HG02588 (cell line): Measurements from ENCODE around the gene NSD1.

ENCODE experiments used
- ATAC-seq: cut with Tn5 transposase; IDR thresholded peaks from one replicate; pipeline ENCODE4 v1.9.1; 2021; ENCODE audit warnings: mild to moderate bottlenecking, moderate library complexity; ENCODE audit not compliant: unreplicated experiment

The NSD1 gene

DNA sequence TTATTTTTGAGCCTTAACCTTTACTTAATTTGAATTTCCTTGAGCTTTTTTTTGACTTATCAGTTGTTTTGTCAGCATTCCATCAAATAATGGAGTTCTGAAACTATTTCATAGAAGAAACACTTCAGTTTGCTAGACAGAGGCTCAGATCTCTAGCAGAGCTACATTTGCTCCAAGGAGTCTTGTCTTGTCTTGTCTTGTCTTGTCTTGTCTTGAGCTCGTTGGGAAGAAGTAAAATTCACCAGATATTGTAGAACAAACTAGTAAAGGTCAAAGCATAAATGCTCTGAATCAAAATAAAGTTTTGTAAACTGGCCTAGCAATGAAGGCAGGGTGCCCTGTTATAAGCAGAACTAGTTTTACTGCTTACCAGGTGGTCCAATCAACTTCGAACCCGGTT is 136.4 kb downstream of the NSD1 start:
- ATAC-seq, result no peak

DNA sequence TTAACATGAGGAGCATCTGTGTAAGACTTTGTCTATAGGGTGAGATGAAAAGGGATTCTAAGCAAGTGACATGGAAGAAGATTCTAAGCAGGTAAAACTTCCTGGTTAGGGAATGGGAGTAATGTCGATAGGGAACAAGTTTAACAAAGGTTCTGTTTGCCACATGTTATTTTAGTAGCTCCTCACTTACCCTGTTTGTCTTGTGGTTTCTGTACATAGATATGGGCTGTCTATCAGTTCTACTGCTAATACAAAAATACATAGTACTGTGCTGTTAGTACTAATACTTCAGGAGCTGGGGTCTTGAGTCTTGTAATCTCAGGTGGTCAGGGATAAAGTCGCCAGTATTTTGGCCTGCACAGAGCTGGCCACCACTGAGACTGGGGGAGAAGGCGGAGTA is 137.1 kb downstream of the NSD1 start:
- no peak for ATAC-seq

DNA sequence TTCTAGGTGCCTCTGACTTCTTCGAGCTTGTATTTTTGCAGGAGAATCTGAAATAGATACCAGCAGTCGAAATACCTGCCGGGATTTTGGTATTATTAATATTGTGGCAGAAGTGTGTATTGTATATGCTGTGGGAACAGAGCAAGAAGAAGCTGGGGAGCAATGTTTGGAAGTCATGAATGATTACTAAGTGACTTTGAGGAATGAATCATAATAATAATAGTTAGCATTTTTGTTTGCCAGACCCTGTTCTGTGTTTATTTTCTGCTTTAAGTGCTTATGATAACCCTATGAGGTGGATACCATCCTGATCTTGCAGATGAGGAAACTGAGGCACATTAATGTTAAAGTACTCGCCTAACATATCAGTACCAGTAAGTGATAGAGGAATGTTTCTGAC is 137.5 kb downstream of the NSD1 start:
- ATAC-seq, result no peak

DNA sequence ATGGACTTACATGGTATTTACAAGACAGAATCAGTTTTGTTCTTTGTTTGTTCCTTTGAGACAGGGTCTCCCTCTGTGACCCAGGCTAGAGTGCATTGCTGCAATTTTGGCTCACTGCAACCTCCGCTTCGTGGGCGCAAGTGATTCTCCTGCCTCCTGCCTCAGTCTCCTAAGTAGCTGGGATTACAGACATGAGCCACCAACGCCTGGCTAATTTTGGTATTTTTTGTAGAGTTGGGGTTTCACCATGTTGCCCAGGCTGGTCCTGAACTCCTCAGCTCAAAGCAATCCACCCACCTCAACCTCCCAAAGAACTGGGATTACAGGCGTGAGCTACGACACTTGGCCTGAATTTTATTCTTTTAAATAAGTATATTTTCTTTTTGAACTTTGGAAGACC is 142.3 kb downstream of the NSD1 start:
- ATAC-seq, result no peak

DNA sequence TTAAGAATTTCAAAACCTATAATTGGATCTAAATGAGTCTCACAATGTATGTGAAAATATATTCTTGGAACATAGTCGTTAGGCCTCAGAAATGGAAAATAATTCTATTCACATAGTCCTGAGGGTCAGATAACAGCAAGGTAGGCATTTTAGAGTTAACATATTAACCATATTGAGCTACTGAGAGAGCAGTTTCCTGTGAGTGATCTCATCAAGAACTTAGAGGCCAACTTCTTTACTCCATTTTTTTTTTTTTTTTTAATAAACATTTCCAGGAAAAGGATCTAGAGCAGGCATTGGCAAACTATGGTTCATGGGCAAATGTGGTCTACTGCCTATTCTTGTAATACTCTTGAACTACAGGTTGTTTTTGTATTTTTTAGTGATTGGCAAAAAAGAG is 143.3 kb downstream of the NSD1 start:
- no peak for ATAC-seq

DNA sequence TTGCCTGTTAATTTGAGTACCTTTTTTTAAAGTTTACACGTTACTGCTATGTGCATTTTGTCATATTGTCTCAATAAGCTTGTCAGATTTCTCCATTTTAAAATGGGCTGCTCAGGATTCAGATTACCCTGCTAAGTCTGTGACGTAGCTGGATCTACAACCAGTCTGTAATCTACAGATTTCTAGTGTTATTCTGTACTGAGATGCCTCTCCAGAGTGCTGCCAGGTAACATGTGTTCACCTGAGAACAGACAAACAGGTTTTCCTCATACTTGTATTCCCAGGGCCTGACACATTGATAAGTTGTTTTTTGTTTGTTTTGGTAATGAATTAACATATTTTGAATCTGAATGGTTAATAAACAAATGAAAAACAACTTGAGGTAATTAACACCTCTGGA is 154.6 kb downstream of the NSD1 start:
- no peak for ATAC-seq

DNA sequence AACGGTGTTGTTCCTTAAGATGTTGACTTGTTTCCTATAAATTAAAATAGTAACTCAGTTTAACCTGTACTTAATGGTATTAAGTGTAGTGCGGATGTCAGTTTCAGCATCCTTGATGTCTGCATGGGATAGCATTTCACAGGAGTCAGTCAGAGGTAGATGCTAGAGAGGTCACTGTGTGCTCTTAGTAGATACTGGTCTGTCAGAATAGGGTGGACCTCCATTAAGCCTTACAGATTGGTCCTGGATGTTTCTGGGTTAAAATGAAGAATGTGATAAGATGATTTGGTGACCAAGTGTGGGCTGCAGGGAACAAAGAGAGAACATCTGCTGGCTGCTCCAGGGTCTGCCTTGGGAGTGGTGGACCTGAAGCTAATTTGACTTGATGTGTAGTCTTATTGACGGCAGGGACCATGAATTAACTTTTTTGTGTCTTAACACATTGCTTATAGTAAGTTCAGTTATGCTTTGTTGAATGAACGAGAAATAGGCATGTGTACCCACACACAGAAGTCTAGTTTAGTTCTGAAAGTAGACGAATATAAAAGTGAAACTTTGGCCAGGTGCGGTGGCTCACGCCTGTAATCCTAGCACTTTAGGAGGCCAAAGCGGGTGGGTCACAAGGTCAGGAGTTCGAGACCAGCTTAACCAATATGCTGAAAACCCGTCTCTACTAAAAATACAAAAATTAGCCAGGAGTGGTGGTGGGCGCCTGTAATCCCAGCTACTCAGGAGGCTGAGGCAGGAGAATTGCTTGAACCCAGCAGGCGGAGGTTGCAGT is 157.4 kb downstream of the NSD1 start:
- no peak for ATAC-seq

DNA sequence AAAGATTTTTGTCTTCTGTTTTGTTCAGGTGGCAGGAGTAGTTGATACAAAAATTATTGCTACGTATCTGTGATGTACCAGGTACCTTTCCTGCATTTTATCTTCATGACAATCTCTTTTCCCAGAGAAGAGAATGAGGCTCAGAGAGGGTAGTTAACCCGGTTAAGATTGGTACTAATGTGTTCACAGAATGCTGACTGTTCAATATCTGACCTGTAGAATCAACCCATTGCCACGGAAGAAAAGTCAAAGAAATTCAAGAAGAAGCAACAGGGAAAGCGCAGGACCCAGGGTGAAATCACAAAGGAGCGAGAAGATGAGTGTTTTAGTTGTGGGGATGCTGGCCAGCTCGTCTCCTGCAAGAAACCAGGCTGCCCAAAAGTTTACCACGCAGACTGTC is 158.2 kb downstream of the NSD1 start:
- no peak for ATAC-seq

DNA sequence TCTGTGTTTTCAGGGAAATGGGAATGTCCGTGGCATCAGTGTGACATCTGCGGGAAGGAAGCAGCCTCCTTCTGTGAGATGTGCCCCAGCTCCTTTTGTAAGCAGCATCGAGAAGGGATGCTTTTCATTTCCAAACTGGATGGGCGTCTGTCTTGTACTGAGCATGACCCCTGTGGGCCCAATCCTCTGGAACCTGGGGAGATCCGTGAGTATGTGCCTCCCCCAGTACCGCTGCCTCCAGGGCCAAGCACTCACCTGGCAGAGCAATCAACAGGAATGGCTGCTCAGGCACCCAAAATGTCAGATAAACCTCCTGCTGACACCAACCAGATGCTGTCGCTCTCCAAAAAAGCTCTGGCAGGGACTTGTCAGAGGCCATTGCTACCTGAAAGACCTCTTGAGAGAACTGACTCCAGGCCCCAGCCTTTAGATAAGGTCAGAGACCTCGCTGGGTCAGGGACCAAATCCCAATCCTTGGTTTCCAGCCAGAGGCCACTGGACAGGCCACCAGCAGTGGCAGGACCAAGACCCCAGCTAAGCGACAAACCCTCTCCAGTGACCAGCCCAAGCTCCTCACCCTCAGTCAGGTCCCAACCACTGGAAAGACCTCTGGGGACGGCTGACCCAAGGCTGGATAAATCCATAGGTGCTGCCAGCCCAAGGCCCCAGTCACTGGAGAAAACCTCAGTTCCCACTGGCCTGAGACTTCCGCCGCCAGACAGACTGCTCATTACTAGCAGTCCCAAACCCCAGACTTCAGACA is 160.4 kb downstream of the NSD1 start:
- ATAC-seq, result no peak

DNA sequence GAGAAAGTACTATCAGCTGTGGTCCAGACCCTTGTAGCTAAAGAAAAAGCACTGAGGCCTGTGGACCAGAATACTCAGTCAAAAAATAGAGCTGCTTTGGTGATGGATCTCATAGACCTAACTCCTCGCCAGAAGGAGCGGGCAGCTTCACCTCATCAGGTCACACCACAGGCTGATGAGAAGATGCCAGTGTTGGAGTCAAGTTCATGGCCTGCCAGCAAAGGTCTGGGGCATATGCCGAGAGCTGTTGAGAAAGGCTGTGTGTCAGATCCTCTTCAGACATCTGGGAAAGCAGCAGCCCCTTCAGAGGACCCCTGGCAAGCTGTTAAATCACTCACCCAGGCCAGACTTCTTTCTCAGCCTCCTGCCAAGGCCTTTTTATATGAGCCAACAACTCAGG is 161.1 kb downstream of the NSD1 start:
- ATAC-seq, result no peak

DNA sequence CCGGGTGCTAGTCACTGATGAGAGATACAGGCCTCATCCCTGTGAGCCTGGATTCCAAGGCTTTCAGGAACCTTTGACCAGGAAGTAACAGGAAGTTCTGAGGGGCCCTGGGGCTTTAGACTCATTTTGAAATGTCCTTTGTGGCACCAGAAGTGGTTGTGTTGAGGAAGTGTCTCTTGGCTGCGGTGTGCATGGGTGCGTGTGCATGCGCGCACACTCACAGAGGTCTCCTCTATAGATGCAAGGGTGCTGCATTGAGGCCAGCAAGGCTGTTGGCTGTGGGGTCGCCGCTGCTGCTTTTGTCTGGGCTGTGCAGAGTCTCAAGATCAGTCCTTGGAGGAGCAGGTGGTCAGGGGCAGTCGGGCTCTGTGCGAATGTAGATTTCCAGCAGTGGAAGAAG is 162.4 kb downstream of the NSD1 start:
- no peak for ATAC-seq

DNA sequence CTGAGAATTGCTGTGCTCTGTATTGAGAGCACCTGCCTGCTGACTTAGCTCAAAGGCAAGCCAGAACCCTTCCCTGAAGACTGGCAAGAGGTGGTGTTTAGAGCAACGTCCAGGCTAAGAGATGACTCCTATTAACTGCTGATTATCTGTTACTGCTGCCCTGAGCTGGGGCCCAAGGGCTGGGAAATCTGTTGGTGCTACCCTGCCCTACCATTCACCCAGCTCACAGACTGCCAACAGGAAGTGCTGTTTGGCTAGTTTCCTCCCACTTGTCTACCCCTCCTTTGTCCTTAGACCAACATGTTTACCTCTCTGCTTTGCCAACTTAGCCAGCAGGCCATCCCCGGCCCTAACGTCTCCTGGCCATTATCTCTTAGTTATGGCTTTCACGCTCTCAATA is 163.0 kb downstream of the NSD1 start:
- ATAC-seq, result no peak

DNA sequence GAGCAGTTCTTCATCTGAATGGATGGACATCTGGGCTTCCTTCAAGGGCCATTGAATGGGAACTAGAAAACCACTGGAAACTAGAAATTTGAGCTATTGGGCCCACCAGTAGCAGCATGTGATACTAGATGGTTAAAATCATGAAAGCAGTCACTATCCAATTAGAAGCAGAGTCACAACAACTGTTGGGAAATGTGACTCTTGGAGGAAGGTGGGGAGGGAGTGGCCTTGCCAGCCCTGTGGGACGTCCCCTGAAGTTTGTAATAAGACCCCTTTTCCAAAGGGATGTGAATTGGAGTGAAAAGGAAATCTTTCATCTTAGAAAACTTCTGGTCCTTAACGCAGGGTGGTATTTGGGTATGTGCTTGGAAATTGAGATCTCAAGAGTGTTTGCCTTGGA is 164.3 kb downstream of the NSD1 start:
- no peak for ATAC-seq

DNA sequence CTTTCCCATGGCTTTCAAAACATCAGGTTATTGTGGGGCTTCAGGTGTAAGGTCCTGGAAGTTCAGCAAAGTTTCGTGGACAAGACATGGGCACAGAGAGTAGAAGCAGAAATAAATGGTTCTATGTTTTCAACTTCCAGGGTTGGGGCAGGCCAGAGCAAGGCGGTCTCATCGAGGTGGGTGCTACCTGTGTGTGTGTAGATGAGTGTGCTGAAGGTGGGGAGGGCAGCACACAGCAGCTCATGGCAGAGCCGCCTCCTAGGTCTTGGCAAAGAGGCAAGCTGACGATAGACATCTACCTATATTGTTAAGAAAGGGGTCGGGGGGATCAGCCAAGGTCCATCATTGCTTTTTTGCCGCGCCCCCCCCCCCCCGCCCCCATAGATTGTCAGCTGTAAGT is 166.1 kb downstream of the NSD1 start:
- ATAC-seq, result no peak

DNA sequence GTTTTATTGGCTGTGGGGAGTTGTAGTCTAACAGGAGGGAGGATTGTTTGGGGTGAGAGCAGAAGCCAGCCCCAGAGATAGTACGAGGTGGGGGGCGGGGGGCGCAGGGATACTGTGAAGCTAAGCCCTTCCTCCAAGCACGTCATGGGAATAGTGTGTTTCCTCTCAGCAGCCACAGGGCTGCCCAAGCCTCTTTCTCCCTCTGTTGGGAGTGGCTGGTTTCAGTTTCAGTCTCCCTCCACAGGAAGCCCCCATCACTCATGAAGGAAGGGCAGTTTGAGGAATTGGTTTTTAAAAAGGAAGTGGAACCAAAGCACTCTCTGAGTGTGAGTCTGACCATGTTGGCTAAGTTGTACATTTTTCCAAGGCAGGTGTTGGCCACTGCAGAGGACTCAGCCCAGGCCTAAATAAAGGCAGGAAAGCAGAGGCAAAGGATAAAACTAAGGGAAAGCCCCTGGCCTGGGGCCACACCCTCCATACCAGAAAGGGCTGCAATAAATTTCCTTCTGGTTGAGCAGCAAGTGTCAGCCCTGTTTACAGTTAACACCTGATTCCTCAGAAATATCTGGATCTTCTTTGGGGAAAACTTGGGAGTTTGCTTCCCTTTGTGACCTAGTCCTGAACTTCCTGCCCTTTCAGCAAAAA is 166.8 kb downstream of the NSD1 start:
- no peak for ATAC-seq

DNA sequence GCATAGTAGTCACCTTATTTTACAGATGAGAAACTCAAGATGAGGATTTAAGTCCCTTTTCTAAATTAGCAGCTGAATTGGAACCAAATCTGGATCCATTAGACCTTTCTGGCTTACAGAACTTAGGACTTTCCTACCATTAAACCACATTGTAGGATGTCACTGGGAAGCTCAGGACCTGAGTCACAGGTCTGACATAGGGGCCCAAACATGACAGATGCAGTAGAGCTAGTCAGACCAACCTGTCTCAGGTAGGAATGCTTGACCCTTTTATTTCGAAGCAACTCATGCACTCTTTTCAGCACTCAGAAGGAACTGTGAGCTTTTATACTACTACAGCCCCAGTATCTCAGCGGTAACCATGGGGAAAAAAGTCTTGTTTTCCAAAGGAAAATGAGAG is 167.4 kb downstream of the NSD1 start:
- no peak for ATAC-seq

DNA sequence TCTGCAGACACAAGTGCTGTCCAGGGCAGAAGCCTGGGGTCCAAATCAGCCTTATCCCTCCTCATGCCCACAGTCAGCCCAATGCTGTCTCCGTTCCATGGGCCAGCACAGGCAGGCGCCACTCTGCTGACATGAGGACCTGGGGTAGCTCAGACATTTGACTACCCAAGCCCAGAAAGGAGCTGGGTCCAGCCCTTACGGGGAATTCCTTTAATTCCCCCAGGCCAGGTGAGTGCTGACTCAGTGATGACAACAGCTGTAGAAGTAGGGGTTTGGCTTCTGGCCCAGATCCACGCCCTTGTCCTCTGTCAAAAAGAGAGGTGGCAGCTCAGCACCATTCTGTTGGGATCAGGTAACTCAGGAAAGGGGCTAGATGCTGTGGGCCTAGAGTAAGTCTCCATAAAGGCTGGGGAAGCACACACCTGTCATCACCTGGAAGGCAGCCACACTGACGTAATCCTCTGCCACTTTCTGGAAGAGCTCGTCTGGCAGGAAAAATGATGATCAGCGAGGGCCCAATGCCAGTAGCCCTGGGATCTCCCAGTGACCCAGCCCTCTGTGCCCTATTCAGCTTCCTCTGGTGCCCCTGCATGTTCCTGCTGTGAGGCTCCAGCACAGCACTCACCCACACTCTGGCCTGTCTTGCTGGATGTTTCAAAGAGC is 168.1 kb downstream of the NSD1 start:
- ATAC-seq, result no peak

DNA sequence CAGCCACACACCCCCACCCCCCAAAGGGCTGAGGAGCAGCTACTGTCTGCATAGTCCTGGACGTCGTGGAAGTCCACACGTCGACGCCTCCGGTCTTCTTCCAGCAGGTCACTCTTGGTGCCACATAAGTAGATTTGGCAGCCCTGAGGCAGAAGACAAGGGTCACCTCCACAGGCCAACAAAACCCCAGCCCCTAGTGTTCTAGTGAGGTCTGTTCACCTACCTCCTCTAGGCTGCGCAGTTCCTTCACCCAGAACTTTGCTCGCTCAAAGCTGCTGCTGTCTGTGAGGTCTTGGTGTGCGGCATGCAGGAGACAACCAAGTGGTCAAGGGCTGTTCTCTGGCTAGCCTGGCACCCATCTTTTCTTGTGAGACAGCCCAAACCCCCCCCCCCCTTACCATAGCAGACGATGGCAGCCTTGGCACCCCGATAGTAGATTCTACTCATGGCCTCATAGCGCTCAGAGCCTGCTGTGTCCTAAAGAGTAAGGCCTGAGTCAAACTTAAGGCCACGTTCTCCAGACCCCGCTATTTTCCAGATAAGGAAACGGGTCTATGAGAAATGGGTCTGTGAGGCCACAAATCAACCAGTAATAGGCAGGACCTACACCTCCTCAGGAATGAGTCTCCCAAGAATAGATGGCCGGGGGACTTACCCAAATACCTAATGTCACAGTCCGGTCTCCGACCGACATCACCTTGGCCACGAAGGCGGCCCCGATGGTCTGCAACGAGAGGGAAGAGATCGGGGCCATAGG is 169.0 kb downstream of the NSD1 start:
- no peak for ATAC-seq

DNA sequence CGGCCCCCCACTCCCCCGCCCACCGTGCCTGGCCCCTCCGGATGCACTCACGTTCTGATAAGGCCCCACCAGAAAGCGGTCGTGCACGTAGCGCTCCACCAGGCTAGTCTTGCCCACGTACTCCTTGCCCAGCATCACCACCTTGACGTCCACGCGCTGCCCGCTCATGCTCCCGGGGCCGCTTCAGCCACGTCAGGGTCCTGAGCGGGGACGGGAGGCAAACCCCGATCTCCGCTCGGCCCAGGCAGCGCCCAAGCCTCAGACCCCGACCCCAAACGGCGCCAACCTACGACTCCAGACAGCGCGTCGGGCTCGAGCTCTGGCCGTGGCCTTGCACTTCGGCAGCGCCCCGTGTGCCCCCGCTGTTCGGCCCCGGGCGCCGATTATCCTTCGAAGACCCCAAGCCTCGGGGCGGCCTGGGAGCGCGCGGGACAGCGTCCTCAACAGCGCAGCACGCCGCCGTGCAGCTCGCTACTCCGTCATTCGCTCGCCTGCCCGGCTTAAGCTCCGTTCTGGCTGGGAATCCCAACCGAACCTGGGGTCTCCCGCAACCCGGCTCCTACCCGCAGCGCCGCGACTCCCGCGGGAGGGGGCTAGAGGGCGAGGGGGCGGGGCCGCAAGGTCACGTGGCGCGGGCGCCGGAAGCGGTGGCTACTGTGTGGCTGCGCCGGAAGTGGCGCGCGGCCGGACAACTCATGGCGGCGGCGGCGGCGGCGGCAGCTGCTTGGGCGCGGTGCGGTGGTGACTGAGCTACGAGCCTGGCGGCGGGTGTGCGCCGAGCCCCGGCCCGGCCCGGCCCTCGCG is 169.8 kb downstream of the NSD1 start, which contains the start of the genes PRELID1 and RAB24:
Gene PRELID1 (plus strand): TSS at position 679 of the 804 bp plus-strand sequence. CDS start 187 bp downstream, outside the sequence.
Gene RAB24 (minus strand): TSS at position 599 of the 804 bp plus-strand sequence. CDS start 431 bp downstream, at position 168.
- ATAC-seq, result peak; percentile 66

DNA sequence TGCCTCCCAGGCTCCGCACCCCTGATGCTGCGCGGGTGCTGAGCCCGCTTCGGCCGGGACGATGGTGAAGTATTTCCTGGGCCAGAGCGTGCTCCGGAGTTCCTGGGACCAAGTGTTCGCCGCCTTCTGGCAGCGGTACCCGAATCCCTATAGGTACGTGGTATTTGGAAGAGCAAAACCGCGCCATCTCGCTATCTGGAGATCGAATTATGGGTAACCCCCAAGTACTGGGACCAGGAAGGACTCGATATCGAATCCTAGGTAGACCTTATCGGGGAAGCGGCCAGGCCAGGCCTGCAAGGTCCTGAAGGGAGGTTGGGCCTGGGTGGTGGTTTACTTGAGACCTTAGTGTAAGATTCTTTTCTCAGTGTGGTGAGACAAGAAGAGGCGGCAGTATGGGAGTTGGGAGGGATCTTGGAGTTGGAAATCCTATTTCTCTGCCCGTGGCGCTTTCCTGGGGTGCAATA is 170.4 kb downstream of the NSD1 start:
- ATAC-seq, result no peak
